HG02885 (cell line): Measurements from ENCODE around the gene MRGPRD.

Source experiments
- ATAC-seq: cut with Tn5 transposase; IDR thresholded peaks from one replicate; pipeline ENCODE4 v1.9.1; 2021; ENCODE audit warnings: mild to moderate bottlenecking; ENCODE audit not compliant: unreplicated experiment, poor library complexity

MRGPRD gene

DNA sequence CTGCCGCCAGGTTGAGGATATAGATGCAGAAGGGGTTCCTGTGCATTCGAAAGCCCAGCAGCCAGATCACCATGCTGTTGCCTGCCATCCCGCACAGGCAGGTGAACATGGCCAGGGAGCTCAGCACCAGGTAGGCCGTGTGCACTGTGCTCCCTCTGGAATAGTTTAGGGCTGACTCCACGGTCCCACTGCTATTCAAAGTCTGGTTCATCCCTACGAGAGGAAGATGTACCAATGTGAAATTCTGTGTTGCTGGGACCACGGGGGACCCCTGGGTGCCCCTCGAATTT is at the start of gene MRGPRD:
Gene MRGPRD, minus strand, starts transcription at position 211 of the 290 bp plus-strand sequence. Its CDS starts 0 bp downstream, at position 211.
- ATAC-seq: no peak

DNA sequence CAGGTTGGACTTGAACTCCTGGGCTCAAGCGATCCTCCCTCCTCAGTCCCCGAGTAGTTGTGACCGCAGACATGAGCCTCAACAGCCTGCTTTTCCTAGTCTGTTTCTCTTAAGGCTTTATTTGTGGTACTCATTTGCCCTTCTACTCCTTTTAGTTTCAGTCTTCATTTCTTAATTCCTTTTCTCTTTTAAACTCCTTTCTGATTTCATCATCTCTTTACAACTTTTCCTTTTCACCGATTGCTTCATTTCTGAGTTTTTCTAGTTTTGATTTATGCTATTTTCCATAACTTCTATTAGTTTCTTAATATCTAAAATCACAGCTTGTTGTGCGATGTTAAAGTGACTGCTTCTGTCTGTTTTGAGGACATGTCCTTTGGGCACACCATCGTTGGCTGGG is 49.5 kb upstream of the MRGPRD start:
- no peak for ATAC-seq

- ATAC-seq: no peak
Measured at GRCh38 chr11:69027704-69028372, 47.1 kb upstream of the MRGPRD start.

GRCh38 chr11:69024509-69024908 is 43.7 kb upstream of the MRGPRD start:
- no peak for ATAC-seq

DNA sequence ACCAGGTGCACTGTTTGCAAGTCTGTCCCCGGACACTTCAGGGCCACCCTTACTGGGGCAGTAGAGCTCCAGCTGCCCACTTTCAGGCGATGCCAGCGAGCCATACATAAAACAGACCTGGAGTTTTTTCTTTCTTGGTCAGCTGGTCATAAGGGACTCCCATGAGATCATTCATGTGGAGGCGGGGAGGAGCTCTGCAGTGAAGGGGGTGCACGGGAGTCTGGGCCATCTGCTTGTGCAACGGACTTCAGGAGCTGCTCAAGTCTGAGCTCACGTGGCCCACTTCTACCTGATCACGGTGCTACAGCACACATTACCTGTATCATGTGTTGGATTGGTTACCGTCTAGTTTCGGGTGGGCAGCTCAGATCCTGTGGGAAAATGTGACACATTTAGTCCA is 41.5 kb upstream of the MRGPRD start:
- no peak for ATAC-seq

GRCh38 chr11:69018924-69019323 is 38.1 kb upstream of the MRGPRD start:
- ATAC-seq: no peak

DNA sequence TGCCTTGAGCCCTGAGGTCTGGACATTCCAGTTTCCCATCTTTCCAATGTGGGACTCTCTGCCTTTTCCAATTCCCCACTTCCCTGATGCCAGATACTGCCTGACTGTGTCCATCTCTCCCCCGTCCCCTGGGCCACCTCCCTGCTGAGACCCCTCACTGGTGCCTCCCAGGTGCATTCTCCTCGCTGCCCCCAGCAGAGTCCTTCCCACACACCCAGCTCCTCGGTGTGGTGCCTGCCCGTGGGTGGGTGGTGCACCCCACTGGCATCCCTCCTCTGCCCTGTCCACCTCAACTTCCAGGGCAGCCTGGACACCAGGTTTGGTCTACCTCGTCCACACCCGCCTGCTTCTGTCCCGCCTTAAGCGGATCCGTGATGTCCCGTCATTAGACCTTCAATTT is 37.2 kb upstream of the MRGPRD start:
- ATAC-seq: no peak

DNA sequence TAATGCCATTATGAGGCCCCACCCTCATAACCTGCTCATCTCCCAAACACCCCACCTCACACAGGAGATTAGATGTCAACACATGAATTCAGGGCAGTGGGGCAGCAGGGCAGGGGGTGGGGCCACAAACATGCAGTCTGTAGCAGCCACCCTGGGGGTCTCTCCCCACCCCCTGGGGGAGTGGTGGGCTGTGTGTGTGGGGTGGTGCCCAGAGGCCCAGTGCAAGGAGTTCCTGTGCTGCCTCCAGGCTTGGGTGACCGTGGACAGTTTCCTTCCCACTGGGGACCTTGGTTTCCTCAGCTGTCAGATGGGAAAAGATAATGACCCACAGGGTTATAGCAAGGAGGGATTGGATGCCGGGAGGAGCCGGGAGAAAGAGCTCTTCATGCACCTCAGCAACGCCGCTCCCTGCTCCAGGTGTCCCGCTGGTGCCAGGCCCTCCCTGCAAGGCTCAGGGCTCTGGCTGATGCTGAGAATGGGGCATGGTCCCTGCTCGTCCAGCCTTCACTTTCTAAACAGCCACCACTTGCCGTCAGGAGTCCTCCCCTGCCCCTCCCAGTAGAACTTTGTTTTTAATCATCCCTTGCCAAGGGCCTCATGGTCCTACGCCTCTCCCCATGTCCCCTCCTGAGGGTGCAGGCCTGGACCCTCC is 34.2 kb upstream of the MRGPRD start:
- no peak for ATAC-seq

GRCh38 chr11:69014084-69014851 is 33.5 kb upstream of the MRGPRD start:
- no peak for ATAC-seq

GRCh38 chr11:69013009-69013951 is 32.5 kb upstream of the MRGPRD start, which contains the start of gene MRGPRF:
Gene MRGPRF, minus strand, starts transcription at chr11:69013246. Its CDS starts 3,345 bp downstream, at chr11:69009901.
- no peak for ATAC-seq

GRCh38 chr11:69012092-69013008 is 31.6 kb upstream of the MRGPRD start:
- no peak for ATAC-seq

GRCh38 chr11:69011624-69012091 is 30.9 kb upstream of the MRGPRD start:
- ATAC-seq: no peak

DNA sequence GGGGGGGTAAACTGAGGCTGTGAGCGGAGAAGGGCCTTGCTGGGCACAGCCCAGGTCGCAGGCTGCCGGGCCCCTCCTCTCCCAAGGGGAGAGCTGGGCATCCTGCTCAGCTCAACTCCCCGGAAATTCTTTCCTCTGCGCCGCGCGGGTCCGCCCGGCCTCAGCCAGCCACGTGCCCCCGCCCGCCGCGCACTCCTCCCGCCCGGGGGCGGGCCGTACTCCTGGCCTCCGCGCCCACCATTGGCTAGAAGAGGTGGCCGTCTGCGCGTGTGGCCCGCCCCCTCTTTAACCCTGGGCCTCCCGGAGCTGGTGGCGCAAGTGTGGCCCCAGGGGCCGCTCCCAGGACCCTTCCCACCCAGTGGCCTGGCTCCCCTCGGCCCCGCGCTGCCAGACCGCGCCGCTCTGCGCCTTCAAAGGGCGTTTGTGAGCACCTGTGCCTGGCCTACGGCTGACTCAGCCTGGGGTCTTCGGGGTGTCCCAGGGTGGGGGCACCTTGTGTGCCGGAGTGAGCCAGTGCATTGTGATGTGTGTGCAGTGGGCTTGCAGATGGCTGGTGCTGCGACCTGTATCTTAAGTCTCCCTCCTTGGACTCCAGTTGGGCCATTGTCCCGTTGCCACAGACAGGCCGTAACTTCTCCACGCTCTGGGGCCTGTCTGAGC is 30.3 kb upstream of the MRGPRD start:
- ATAC-seq: no peak

DNA sequence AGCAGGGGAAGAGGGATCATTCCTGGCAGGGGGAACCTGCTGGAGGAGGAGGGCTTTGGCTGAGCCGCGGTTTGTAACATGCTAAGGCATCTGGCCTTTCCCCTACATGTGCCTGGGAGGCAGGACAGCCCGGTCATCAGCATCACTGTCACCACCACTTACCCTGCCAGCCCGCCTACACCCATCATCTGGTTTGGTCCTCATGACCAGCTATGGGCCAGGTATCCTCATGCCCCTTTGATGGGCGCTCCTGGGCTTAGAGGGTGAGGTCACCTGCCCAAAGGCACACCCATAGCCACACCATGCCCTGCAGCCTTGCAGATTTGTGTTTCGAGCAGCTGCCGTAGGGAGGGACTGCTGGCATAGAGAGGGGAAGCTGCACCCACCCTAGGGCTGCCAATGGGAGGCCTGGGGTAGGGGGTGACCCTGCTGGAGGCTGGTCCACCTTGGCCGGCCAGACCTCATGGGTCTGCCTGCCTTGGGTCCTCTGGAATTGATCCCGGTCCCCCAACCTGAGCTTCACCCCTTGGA is 29.6 kb upstream of the MRGPRD start:
- no peak for ATAC-seq

DNA sequence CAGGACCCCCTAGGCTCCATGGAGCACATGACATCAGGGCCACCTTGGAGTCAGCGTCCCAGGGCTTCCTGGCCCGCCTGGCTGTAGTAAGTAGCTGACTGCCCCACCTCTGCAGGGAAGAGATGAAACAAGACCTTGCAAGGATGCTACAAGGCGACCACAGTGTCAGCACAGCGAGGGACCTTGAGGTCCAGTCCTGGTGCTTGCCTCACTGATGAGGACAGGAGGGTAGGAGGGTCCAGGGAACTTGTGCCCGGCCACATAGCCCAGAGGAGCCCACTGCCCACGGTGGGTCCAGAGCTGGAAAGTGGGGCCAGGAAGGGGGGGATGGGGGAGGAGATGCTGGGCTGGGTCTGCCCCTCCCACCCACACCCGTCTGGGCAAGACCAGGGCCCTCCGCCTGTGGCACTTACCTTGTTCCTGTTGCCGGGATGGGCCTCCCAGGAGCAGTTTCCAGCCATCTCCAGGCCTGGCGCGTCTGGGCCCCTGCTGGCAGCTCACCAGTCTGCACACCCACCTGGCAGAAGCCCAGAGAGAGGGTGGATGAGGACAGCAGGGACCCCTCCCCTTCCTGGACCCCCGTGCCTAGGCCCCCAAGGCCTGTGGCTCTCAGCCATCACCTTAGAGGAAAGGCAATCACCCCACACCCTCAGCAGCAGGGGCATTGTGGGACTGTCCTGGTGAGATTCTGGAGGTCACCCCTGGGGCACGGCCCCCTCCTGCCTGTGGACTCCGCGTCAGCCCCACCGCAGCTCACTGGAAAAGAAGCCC is 28.8 kb upstream of the MRGPRD start:
- ATAC-seq: no peak

- ATAC-seq: no peak
Measured at GRCh38 chr11:69008737-69009440, 28.1 kb upstream of the MRGPRD start.

- ATAC-seq: no peak
Measured at GRCh38 chr11:69007975-69008381, 27.2 kb upstream of the MRGPRD start.
